Spleen (tissue), 11 donors: ENCODE data around the gene TMEM129. TPM values are rescaled to one million over a fixed set of nuclear protein-coding genes. Genes with fewer than 3 reads are reported as not detected.
A peak's percentile ranks its signal among the peaks of the same experiment; 100 is the strongest.

Experiments used
- DNase-seq: peaks from one replicate; pipeline ENCODE4 v3.0.0-alpha.2; 2020
- H3K27ac ChIP-seq, 8 donors: fragments of 200-600 bp; sonication (generic) in 7 of 8; 1 replicate in 4 of 8; 2 replicates in 4 of 8; pipeline versions ENCODE4 v1.5.0 to v1.8.0; 2016 to 2021; ENCODE audit warnings: inconsistent platforms in 4 of 8, mild to moderate bottlenecking in 4 of 8, moderate library complexity in 1 of 8
- H3K27me3 ChIP-seq, 7 donors: fragments of 200-600 bp; sonication (generic) in 6 of 7; replicated peaks in 1 of 7; 1 replicate in 4 of 7; 2 replicates in 3 of 7; pipeline versions ENCODE4 v1.5.0 to v1.8.0; 2016 to 2021; ENCODE audit warnings: inconsistent platforms in 3 of 7, mild to moderate bottlenecking in 1 of 7
- H3K36me3 ChIP-seq, 6 donors: fragments of 200-600 bp; sonication (generic) in 5 of 6; 1 replicate in 4 of 6; 2 replicates in 2 of 6; pipeline versions ENCODE4 v1.5.0 to v1.8.0; 2016 to 2021; ENCODE audit warnings: inconsistent platforms in 2 of 6
- H3K4me1 ChIP-seq, 6 donors: fragments of 200-600 bp; sonication (generic) in 5 of 6; 1 replicate in 3 of 6; 2 replicates in 3 of 6; pipeline versions ENCODE4 v1.5.0 to v1.8.0; 2016 to 2021; ENCODE audit warnings: inconsistent platforms in 3 of 6
- H3K4me3 ChIP-seq, 8 donors: fragments of 200-600 bp; sonication (generic) in 7 of 8; 1 replicate in 4 of 8; 2 replicates in 4 of 8; pipeline versions ENCODE4 v1.5.0 to v1.8.0; 2016 to 2021; ENCODE audit warnings: inconsistent platforms in 4 of 8, mild to moderate bottlenecking in 4 of 8, moderate library complexity in 2 of 8
- H3K9me3 ChIP-seq, 8 donors: fragments of 200-600 bp; sonication (generic) in 7 of 8; 1 replicate in 4 of 8; 2 replicates in 4 of 8; pipeline versions ENCODE4 v1.5.0 to v1.8.0; 2016 to 2021; ENCODE audit warnings: inconsistent platforms in 4 of 8
- CTCF ChIP-seq, 11 experiments: fragments of 200-600 bp in 7 of 11; fragments of 450-650 bp in 4 of 11; sonication (generic) in 4 of 11; IDR thresholded peaks in 8 of 11; conservative IDR thresholded peaks in 3 of 11; 1 replicate in 7 of 11; 2 replicates in 4 of 11; pipeline versions ENCODE4 v1.4.0 to v1.8.0; 2016 to 2021; ENCODE audit warnings: antibody characterized with exemption in 11 of 11, inconsistent platforms in 4 of 11, mild to moderate bottlenecking in 1 of 11
- POLR2A ChIP-seq, 3 donors: fragments of 450-650 bp; IDR thresholded peaks; one replicate each; pipeline ENCODE4 v1.5.1; 2017; ENCODE audit warnings: antibody characterized with exemption in 3 of 3, mild to moderate bottlenecking in 1 of 3
- POLR2AphosphoS5 ChIP-seq, 3 donors: sonication (generic); formaldehyde crosslinking; IDR thresholded peaks; one replicate each; pipeline ENCODE4 v1.5.1; 2017; ENCODE audit warnings: antibody characterized with exemption in 3 of 3
- WGBS, 5 donors: extraction: QIAGEN DNeasy Blood & Tissue Kit in 3 of 5; methylation state at CpG; one replicate each; pipeline versions ENCODE4 v1.1.5 to v1.1.7; 2013 to 2018; 5-methylcytosine and 5-hydroxymethylcytosine counted together
- intact Hi-C: fragments of 100-400 bp; cut with DNase I; formaldehyde crosslinking; loops from one replicate; pipeline ENCODE4 v1.15.0; 2023; ENCODE audit warnings: low total_unique reads
- polyA plus RNA-seq, 3 donors: library from polyadenylated mRNA; stranded (reverse); fragments of 200-250 nt; gene quantifications; one replicate each; pipeline ENCODE4 v1.2.1, GENCODE V29; 2013
- total RNA-seq, 7 donors: library from RNA; depleted of rRNA in 3 of 7; stranded (reverse); fragments of >200 nt in 3 of 7; fragmentation: NEBNext Ultra II Directional in 4 of 7; extraction: Animal tissue kit (Norgen Biotek cat#: 25700) in 4 of 7; gene quantifications; one replicate each; pipeline versions ENCODE4 v1.1.0 to v1.2.1, GENCODE V29; 2016 to 2021
- donor health status: healthy with polysubstance abuse.
- donor health status: DM: no; HTN: no; CAD: no; lungs with moderate emphysema.
- donor health status: DM: no; HTN: no; CAD: no.
- donor health status: Bipolar disorder and iron deficiency.
- donor health status: healthy.
- donor health status: DM: no; HTN: no; CAD: no.
- donor health status: DM: yes; HTN: yes; CAD: no.

Gene TMEM129
- total and polyA plus RNA-seq, 10 donors = 17.2 to 51.0 (median 32.5) TPM

- 11 to 18% (median 14%) methylated on average over 22 of the region's 22 CpGs for WGBS, 5 donors
- Histone ChIP-seq H3K4me3 (peak overlapping the region; percentile 66 to 87 (median 82)), H3K27me3 (no peaks in the 10 kb centered on the region), H3K4me1 (peaks cover 43 to 79% (median 68%) of the 10 kb centered on the region in 6 donors), H3K27ac (peak overlapping the region; percentile 97 to 100 (median 99)), H3K36me3 (peaks cover 0 to 26% (median 3%) of the 10 kb centered on the region in 6 donors), H3K9me3 (no peaks in the 10 kb centered on the region)
- DNase-seq = no peak
- intact Hi-C loops = no loop called here
- TF ChIP-seq CTCF (IDR thresholded peaks at IDR 0.05 in 8 of 11, conservative IDR thresholded peaks at IDR 0.05 in 3 of 11) = no peak
- no peak for TF ChIP-seq POLR2A (IDR thresholded peaks at IDR 0.05)
- no peak for TF ChIP-seq POLR2AphosphoS5 (IDR thresholded peaks at IDR 0.05)
Measured at GRCh38 chr4:1711055-1711570, 10.0 kb downstream of the TMEM129 start.

- Histone ChIP-seq H3K4me1 (peaks cover 20 to 64% (median 45%) of the 10 kb centered on the region in 6 donors), H3K4me3 (no peak overlapping the region), H3K27ac (peak overlapping the region in 1 of 8 donors; percentile 27), H3K36me3 (peaks cover 0 to 41% (median 13%) of the 10 kb centered on the region in 6 donors), H3K27me3 (no peaks in the 10 kb centered on the region), H3K9me3 (no peaks in the 10 kb centered on the region)
- TF ChIP-seq POLR2AphosphoS5 (IDR thresholded peaks at IDR 0.05) (no peak), POLR2A (IDR thresholded peaks at IDR 0.05) (no peak), CTCF (IDR thresholded peaks at IDR 0.05 in 8 of 11, conservative IDR thresholded peaks at IDR 0.05 in 3 of 11) (no peak)
- WGBS, 5 donors = 38 to 75% (median 50%) methylated on average over 1 of the region's 1 CpG
- intact Hi-C loops = no loop called here
- no peak for DNase-seq
Measured at GRCh38 chr4:1708581-1708980, 12.5 kb downstream of the TMEM129 start.

GRCh38 chr4:1706358-1706757 is 14.8 kb downstream of the TMEM129 start:
- no peak overlapping the region for H3K4me3 ChIP-seq
- H3K36me3 ChIP-seq = peaks cover 0 to 63% (median 30%) of the 10 kb centered on the region in 6 donors
- WGBS, 5 donors = 92 to 97% (median 97%) methylated on average over 6 of the region's 6 CpGs
- no peak overlapping the region for H3K27ac ChIP-seq
- TF ChIP-seq POLR2AphosphoS5 (IDR thresholded peaks at IDR 0.05) (no peak), CTCF (IDR thresholded peaks at IDR 0.05 in 8 of 11, conservative IDR thresholded peaks at IDR 0.05 in 3 of 11) (no peak), POLR2A (IDR thresholded peaks at IDR 0.05) (no peak)
- H3K9me3 ChIP-seq = no peaks in the 10 kb centered on the region
- peaks cover 16 to 67% (median 38%) of the 10 kb centered on the region in 6 donors for H3K4me1 ChIP-seq
- no peaks in the 10 kb centered on the region for H3K27me3 ChIP-seq
- DNase-seq = no peak
- intact Hi-C loops = no loop called here

- no peak for DNase-seq
- TF ChIP-seq POLR2A (IDR thresholded peaks at IDR 0.05) (no peak), CTCF (IDR thresholded peaks at IDR 0.05 in 8 of 11, conservative IDR thresholded peaks at IDR 0.05 in 3 of 11) (no peak), POLR2AphosphoS5 (IDR thresholded peaks at IDR 0.05) (no peak)
- no peak overlapping the region for H3K4me3 ChIP-seq
- 93 to 98% (median 97%) methylated on average over 6 of the region's 6 CpGs for WGBS, 5 donors
- H3K4me1 ChIP-seq = peaks cover 11 to 67% (median 34%) of the 10 kb centered on the region in 6 donors
- no peaks in the 10 kb centered on the region for H3K27me3 ChIP-seq
- H3K27ac ChIP-seq = no peak overlapping the region
- H3K9me3 ChIP-seq = no peaks in the 10 kb centered on the region
- peaks cover 0 to 69% (median 31%) of the 10 kb centered on the region in 6 donors for H3K36me3 ChIP-seq
- intact Hi-C loops = no loop called here
Measured at GRCh38 chr4:1705732-1706131, 15.4 kb downstream of the TMEM129 start.
